Measurements from ENCODE around the gene MREG.

MREG gene

GRCh38 chr2:215898363-215898762 lies 115.0 kb downstream of the MREG start:
- TF ChIP-seq EZH2phosphoT487 (IDR thresholded peaks at IDR 0.05; ENCODE audit: borderline replicate concordance) (no peak), CTCF (conservative IDR thresholded peaks at IDR 0.05; ENCODE audit: low read length) (no peak)
- no peaks in the 10 kb centered on the region for H3K9me3 ChIP-seq (ENCODE audit: insufficient read depth, low read depth, low read length)
- H3K9me2 ChIP-seq (replicated peaks; ENCODE audit: low read depth, low read length): no peaks in the 10 kb centered on the region
- H4K20me1 ChIP-seq (ENCODE audit: insufficient read depth, low read length, poor library complexity, severe bottlenecking): no peaks in the 10 kb centered on the region
- no peaks in the 10 kb centered on the region for H3K79me2 ChIP-seq (ENCODE audit: insufficient read depth, low read length)
- H3K27me3 ChIP-seq (ENCODE audit: insufficient read depth, low read length, poor library complexity, severe bottlenecking): no peaks in the 10 kb centered on the region
- H3K4me2 ChIP-seq (ENCODE audit: low read depth, low read length, poor library complexity, severe bottlenecking): no peak overlapping the region
- no peak overlapping the region for H3K9ac ChIP-seq (ENCODE audit: low read depth, low read length, poor library complexity, severe bottlenecking)
- H3K4me3 ChIP-seq (ENCODE audit: low read length, poor library complexity, severe bottlenecking): no peak overlapping the region
- no peaks in the 10 kb centered on the region for H3K36me3 ChIP-seq (ENCODE audit: insufficient read depth, low read length)
- no peaks in the 10 kb centered on the region for H3F3A ChIP-seq (ENCODE audit: low read depth)
- no peak overlapping the region for H2AFZ ChIP-seq (ENCODE audit: low read length)
- no peaks in the 10 kb centered on the region for H3K4me1 ChIP-seq (ENCODE audit: insufficient read depth, low read length, poor library complexity, severe bottlenecking)

- Histone ChIP-seq H3K9me3 (ENCODE audit: insufficient read depth, low read depth, low read length) (no peaks in the 10 kb centered on the region), H3K9me2 (replicated peaks; ENCODE audit: low read depth, low read length) (no peaks in the 10 kb centered on the region), H3K36me3 (ENCODE audit: insufficient read depth, low read length) (no peaks in the 10 kb centered on the region), H3K9ac (ENCODE audit: low read depth, low read length, poor library complexity, severe bottlenecking) (no peak overlapping the region), H3K27me3 (ENCODE audit: insufficient read depth, low read length, poor library complexity, severe bottlenecking) (no peaks in the 10 kb centered on the region), H3K4me2 (ENCODE audit: low read depth, low read length, poor library complexity, severe bottlenecking) (no peak overlapping the region), H3K79me2 (ENCODE audit: insufficient read depth, low read length) (no peaks in the 10 kb centered on the region), H2AFZ (ENCODE audit: low read length) (no peak overlapping the region), H3K4me1 (ENCODE audit: insufficient read depth, low read length, poor library complexity, severe bottlenecking) (no peaks in the 10 kb centered on the region), H3K4me3 (ENCODE audit: low read length, poor library complexity, severe bottlenecking) (no peak overlapping the region), H4K20me1 (ENCODE audit: insufficient read depth, low read length, poor library complexity, severe bottlenecking) (no peaks in the 10 kb centered on the region), H3F3A (ENCODE audit: low read depth) (no peaks in the 10 kb centered on the region)
- TF ChIP-seq EZH2phosphoT487 (IDR thresholded peaks at IDR 0.05; ENCODE audit: borderline replicate concordance) (no peak), CTCF (conservative IDR thresholded peaks at IDR 0.05; ENCODE audit: low read length) (no peak)
These were observed 116.4 kb downstream of the MREG start for GRCh38 chr2:215896921-215897320.

- Histone ChIP-seq H3K9me2 (replicated peaks; ENCODE audit: low read depth, low read length) (no peaks in the 10 kb centered on the region), H3F3A (ENCODE audit: low read depth) (no peaks in the 10 kb centered on the region), H3K4me1 (ENCODE audit: insufficient read depth, low read length, poor library complexity, severe bottlenecking) (no peaks in the 10 kb centered on the region), H2AFZ (ENCODE audit: low read length) (no peak overlapping the region), H3K9ac (ENCODE audit: low read depth, low read length, poor library complexity, severe bottlenecking) (no peak overlapping the region), H3K79me2 (ENCODE audit: insufficient read depth, low read length) (no peaks in the 10 kb centered on the region), H4K20me1 (ENCODE audit: insufficient read depth, low read length, poor library complexity, severe bottlenecking) (no peaks in the 10 kb centered on the region), H3K36me3 (ENCODE audit: insufficient read depth, low read length) (no peaks in the 10 kb centered on the region), H3K4me2 (ENCODE audit: low read depth, low read length, poor library complexity, severe bottlenecking) (no peak overlapping the region), H3K4me3 (ENCODE audit: low read length, poor library complexity, severe bottlenecking) (no peak overlapping the region), H3K27me3 (ENCODE audit: insufficient read depth, low read length, poor library complexity, severe bottlenecking) (no peaks in the 10 kb centered on the region), H3K9me3 (ENCODE audit: insufficient read depth, low read depth, low read length) (no peaks in the 10 kb centered on the region)
- TF ChIP-seq CTCF (conservative IDR thresholded peaks at IDR 0.05; ENCODE audit: low read length) (no peak), EZH2phosphoT487 (IDR thresholded peaks at IDR 0.05; ENCODE audit: borderline replicate concordance) (no peak)
These were observed 118.0 kb downstream of the MREG start for GRCh38 chr2:215895330-215895729.
